Testis (tissue), 3 donors: ENCODE data around the gene GNA12. TPM values are rescaled to one million over a fixed set of nuclear protein-coding genes. Genes with fewer than 3 reads are reported as not detected.

Experiments
- DNase-seq: peaks from one replicate; pipeline ENCODE4 v3.0.0-alpha.2; 2019
- H3K27ac ChIP-seq, 2 donors: fragments of 200-600 bp; sonication (generic); one replicate each; pipeline ENCODE4 v1.5.1; 2019
- H3K27me3 ChIP-seq: fragments of 200-600 bp; sonication (generic); one replicate; pipeline ENCODE4 v1.5.1; 2019
- H3K36me3 ChIP-seq: fragments of 200-600 bp; sonication (generic); one replicate; pipeline ENCODE4 v1.5.1; 2017; ENCODE audit warnings: low read depth; ENCODE audit errors: missing control alignments
- H3K4me1 ChIP-seq: fragments of 200-600 bp; sonication (generic); one replicate; pipeline ENCODE4 v1.5.1; 2019
- H3K4me3 ChIP-seq, 2 donors: fragments of 200-600 bp; sonication (generic); one replicate each; pipeline ENCODE4 v1.5.1; 2017 to 2019
- H3K9me3 ChIP-seq: fragments of 200-600 bp; sonication (generic); one replicate; pipeline ENCODE4 v1.5.1; 2017
- CTCF ChIP-seq, 3 experiments: fragments of 450-650 bp in 2 of 3; fragments of 200-600 bp in 1 of 3; sonication (generic) in 1 of 3; IDR thresholded peaks; one replicate each; pipeline ENCODE4 v1.5.1; 2016 to 2019; ENCODE audit warnings: antibody characterized with exemption in 3 of 3, mild to moderate bottlenecking in 2 of 3, moderate library complexity in 1 of 3
- POLR2A ChIP-seq: fragments of 450-650 bp; IDR thresholded peaks from one replicate; pipeline ENCODE4 v1.6.1; 2017; ENCODE audit warnings: antibody characterized with exemption, mild to moderate bottlenecking, moderate library complexity
- WGBS, 2 donors: methylation state at CpG; one replicate each; pipeline ENCODE4 v1.1.5; 2018; 5-methylcytosine and 5-hydroxymethylcytosine counted together
- intact Hi-C: fragments of 100-400 bp; cut with DNase I; formaldehyde crosslinking; loops from one replicate; pipeline ENCODE4 v1.15.1; 2023; ENCODE audit warnings: low total_unique reads
- polyA plus RNA-seq: library from polyadenylated mRNA; stranded (reverse); fragments of 350-450 nt; fragmentation: Illumina TruSeq; extraction: RNeasy Lipid Tissue Mini Kit (QIAGEN cat#74804); gene quantifications from one replicate; pipeline ENCODE4 v1.2.3, GENCODE V29; 2014; ENCODE audit warnings: low read depth, low replicate concordance; ENCODE audit not compliant: insufficient read depth
- total RNA-seq, 2 donors: library from RNA; depleted of rRNA; stranded (reverse); fragments of >200 nt; gene quantifications; one replicate each; pipeline ENCODE4 v1.2.3, GENCODE V29; 2016

Gene GNA12
- total and polyA plus RNA-seq, 3 donors from 2014 or later = 50.0 to 69.6 (median 53.2) TPM

DNA sequence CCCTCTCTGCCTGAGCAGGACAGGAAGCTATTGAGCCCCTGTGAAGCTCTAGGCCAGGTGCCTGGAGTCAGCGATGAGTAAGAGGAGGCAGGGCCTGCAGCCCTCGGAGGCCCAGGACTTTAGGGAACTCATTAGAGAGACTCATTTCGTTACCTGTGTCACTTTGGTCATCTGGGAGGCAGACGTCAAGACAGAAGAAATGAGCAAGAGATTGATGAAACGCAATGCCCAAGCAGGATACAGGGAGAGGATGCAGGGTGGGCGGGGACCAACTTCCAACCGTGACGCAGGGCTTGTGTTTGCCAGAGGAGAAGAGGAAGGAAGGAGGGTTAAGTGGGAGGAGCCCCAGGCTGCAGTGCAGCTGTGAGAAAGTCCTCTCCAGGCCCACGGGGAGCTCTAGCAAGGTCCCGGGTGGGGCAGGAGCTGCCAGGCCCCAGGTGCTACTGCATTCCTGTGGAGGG, 26.4 kb upstream of the GNA12 start:
- TF ChIP-seq CTCF (IDR thresholded peaks at IDR 0.05) (no peak), POLR2A (no peak)
- no peaks in the 10 kb centered on the region for H3K27me3 ChIP-seq
- intact Hi-C loops = no loop called here
- H3K4me1 ChIP-seq = no peaks in the 10 kb centered on the region
- peak; percentile 71 for DNase-seq
- peak overlapping the region in 1 of 2 donors; percentile 26 for H3K27ac ChIP-seq
- no peak overlapping the region for H3K4me3 ChIP-seq
- no peaks in the 10 kb centered on the region for H3K9me3 ChIP-seq
- 25% methylated on average over 9 to 10 of the region's 10 CpGs for WGBS, 2 donors
- H3K36me3 ChIP-seq = no peaks in the 10 kb centered on the region

DNA sequence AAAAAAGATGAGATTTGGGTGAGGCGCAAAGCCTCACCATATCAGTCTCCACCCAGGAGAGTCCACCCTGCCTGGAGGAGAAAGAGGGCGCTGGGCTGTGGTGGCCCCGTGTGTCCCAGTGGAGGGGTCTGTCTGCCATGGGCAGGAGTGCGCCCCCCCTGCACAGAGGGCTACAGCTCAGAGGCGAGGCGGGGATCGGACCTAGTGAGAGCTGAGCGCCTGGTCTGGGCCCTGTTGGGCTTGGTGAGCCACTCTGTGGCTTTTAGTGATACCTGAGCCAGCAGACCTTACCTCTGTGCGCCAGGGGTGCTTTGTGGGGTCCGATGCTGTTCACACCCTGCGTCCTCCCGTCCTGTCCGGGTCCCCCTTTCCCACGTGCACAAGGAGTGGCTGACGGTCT, 25.9 kb upstream of the GNA12 start:
- WGBS, 2 donors = 82% methylated on average over 12 to 15 of the region's 15 CpGs
- Histone ChIP-seq H3K36me3 (no peaks in the 10 kb centered on the region), H3K27ac (peak overlapping the region in 1 of 2 donors; percentile 26), H3K27me3 (no peaks in the 10 kb centered on the region), H3K9me3 (no peaks in the 10 kb centered on the region), H3K4me3 (no peak overlapping the region), H3K4me1 (no peaks in the 10 kb centered on the region)
- DNase-seq = no peak
- intact Hi-C loops = no loop called here
- no peak for TF ChIP-seq POLR2A
- no peak for TF ChIP-seq CTCF (IDR thresholded peaks at IDR 0.05)

DNA sequence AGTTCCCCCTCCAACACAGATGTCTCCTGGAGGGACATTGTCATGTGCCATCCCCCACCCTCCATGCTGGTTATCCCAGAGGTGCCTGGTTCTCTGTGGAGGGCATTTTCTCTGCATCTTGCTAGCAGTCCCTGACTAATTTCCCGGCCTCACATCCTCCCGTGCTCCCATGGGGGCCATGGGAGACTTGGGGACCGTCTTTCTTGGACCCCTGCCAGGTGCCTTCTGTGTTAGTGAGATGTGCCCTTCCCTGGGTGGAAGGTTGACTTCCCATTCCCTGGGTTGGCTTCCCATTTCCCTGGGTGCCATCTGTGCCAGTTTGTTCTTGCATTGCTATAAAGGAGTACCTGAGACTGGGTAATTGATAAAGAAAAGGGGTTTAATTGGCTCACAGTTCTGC, 22.5 kb upstream of the GNA12 start:
- Histone ChIP-seq H3K27me3 (no peaks in the 10 kb centered on the region), H3K27ac (no peak overlapping the region), H3K4me1 (peaks cover 23% of the 10 kb centered on the region), H3K36me3 (no peaks in the 10 kb centered on the region), H3K9me3 (no peaks in the 10 kb centered on the region), H3K4me3 (no peak overlapping the region)
- 37 to 45% methylated on average over 3 of the region's 3 CpGs for WGBS, 2 donors
- intact Hi-C loops = no loop called here
- DNase-seq = no peak
- TF ChIP-seq CTCF (IDR thresholded peaks at IDR 0.05) (no peak), POLR2A (no peak)

DNA sequence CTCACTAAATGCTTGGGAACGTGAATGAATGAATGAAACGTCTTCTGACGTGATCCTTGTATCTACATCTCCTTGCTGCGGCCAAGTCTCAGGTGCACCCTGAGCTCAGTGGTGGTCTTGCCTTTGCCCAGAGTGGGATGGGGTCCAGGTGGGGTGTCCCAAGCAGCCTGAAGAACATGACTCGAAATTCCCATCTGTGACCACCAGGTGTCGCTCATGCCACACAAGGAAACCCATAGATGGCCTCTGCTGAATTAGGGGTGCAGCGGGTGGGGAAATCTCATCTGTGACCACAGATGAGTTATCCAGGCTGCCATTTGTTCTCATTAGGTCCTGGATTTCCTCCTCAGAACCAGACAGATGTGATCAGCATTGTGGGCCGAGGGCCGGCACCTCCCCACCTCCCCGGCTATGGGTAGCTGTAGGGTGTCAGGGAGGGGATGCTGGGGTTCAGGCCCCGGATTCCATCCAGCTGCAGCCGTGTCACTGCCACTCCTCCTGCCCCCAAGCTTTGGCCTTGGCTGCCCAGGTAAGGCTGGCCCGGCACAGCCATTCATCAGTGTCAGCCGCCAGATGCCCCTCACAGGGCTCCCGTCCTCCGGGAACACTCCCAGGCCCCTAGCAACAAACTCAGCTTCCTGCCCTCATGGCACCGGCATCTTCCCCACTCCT, 21.0 kb upstream of the GNA12 start:
- Histone ChIP-seq H3K27ac (no peak overlapping the region), H3K4me3 (no peak overlapping the region), H3K27me3 (no peaks in the 10 kb centered on the region), H3K9me3 (no peaks in the 10 kb centered on the region), H3K4me1 (peaks cover 23% of the 10 kb centered on the region), H3K36me3 (no peaks in the 10 kb centered on the region)
- DNase-seq = peak; percentile 83
- WGBS, 2 donors = 56 to 71% methylated on average over 13 to 17 of the region's 17 CpGs
- TF ChIP-seq POLR2A = no peak
- TF ChIP-seq CTCF (IDR thresholded peaks at IDR 0.05) = peak; percentile 85 to 94 (median 89)
- intact Hi-C loops = loop anchor here (5.0 kb wide), 1 partner anchor 58 kb away; no protein-coding TSS in a partner anchor
